HG03159 (cell line): ENCODE data around the gene PARL.
A peak's percentile ranks its signal among the peaks of the same experiment; 100 is the strongest.
"Not testable (repeated sequence)": the region's sequence is repeated elsewhere in the genome, so short reads cannot be mapped to it uniquely, and the experiment has no call there.

Source experiments
- ATAC-seq: cut with Tn5 transposase; IDR thresholded peaks from one replicate; pipeline ENCODE4 v1.9.1; 2021; ENCODE audit warnings: mild to moderate bottlenecking, moderate library complexity; ENCODE audit not compliant: unreplicated experiment

Gene PARL

DNA sequence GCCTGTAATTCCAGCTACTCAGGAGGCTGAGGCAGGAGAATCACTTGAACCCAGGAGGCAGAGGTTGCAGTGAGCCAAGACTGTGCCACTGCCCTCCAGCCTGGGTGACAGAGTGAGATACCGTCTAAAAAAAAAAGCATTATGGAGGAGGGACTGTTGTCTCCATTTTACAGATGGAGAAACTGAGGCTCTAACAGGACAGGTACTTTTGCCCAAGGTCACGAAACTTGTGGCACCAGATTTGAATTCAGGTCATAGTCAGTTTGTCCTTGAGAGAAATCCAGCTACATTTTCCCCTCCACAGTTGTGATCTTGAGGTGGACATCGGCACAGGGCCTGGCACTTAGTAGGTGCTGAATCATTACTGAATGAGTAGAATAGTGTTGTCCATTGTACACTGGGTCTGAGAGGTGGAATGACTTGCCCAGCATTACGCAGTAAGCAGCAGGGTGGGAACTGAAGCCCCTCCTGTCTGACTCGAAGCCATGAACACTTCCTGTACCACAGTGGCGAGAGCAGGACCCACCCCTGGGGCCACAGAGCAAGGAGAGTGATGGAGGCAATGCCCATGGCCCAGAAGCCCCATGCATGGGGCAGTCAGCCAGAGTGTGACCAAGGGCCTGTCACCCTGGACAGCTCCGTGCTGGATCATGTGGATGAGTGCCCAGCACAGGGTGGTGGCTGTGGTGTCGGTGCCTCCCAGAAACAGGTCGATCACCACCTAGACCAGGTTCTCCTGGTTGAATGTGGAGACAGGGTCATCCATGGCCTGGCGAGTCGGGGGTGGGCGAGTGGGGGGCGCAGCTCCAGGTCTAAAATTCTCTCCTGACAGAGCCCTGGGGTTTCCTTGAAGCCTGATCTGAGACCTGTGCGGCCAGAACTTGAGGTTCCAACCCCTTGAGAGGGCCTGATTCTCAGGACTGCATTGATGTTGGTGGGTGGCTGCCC is 20.4 kb upstream of the PARL start:
- ATAC-seq = no peak

DNA sequence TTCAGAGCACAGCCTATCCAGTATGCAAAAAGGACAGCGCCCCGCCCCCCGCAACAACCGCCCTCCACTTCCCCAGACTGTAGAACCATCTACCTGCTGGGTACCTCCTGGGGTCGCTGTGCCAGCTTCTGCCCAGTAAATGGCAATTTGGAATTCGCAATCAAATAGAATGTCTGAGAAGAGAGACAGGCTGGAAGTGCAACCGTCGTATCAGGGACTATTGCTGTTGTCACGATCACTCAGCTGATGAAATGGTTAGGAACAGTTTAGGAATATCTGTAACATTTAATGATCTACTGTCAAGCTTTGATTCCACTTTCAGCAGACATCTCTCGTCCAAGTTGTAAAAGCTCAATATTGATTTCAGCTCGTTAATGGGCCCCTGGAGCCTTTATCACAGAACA is 13.3 kb upstream of the PARL start:
- ATAC-seq = no peak

DNA sequence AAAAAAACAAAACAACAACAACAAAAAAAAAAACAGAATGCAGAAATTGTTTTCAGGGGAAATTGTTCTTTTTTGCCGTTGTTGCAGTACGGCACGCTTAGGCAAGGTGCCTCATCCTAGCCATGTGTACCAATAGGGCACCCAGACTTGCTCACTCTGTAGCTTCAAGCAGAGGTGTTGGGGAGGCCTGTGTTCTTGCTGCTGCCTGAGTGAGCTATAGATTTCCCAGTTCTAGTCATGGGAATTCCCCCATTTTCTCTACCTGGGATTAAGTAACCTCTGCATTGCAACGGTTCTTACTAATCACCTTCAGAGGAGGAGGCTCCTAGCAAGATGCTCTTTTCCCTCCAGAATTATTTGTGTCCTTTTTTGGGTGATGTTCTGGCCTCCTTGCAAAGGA is 12.9 kb upstream of the PARL start:
- ATAC-seq = no peak

DNA sequence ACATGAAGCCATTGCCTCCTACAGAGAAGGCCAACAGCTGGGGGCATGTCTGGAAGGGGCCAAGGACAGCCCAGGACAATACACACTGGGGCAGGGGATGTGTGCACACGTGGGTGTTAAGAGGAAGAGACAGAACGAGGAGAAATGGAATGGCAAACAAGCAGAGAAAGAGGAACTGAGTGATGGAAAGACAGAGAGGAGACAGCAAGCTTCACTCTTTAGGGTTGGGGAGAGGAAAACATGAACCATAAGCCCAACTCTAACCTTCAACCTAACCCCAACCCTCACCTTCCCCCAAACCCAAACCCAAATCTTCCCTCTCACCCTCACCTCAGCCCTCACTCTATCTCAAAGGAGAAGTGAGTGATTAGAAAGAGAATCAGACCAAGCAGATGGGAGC is 11.9 kb upstream of the PARL start:
- ATAC-seq = no peak

DNA sequence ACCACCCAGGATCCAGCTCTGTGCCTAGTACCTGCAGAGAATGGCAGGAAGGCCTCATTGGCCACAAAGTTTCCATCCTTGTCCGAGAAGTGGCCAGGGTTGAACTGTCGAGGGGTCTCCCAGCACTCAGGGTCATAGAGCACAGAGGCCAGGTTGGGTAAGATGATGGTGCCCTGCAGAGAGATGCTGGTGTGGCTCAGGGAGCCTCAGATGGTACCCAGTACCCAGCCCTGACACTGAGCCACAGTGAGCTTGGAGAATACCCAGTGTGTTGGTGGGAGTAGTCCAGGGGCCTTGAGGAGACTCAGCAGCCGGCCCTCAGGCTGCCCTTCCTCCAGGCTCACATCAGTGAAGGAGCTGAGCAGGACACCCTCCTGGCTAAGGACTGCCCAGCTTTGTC is 11.5 kb upstream of the PARL start:
- no peak for ATAC-seq

DNA sequence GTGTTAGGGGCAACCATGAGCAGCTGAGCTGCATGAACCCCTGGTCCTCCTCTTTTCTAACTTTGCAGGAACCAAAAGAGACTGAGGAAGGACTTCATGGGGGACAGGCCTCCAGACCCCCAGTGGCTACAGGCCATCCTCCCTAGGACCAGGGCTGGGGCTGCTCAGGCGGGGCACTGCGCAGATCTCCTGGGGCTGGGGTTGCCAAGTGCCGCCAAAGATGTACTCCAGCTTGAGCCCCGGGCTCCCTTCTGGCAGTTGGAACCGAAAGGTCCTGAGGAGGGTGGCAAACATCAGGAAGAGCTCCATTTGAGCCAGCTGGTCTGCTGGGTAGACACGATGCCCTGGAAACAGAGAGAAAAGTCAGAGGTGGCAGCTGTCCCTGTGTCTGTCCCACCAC is 11.1 kb upstream of the PARL start:
- no peak for ATAC-seq

DNA sequence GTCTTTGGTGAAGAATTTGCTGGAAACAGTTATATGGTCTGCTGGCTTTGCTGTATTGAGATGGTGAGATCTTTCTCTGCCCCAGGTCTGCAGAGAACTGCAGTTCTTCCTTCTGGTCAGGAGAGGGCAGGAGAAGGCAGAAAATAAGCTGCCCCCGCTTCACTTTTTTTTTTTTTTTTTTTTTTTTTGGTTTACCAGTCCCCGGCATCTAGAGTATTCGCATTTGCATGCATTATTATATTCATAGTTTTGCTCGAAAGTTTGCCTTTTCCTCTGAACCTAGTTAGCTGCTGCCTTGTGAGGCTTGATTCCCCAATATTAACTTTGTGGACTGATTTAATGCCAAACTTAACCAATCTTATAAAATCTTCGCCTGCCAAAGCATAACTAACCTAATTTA is 10.6 kb upstream of the PARL start:
- peak; percentile 56 for ATAC-seq

DNA sequence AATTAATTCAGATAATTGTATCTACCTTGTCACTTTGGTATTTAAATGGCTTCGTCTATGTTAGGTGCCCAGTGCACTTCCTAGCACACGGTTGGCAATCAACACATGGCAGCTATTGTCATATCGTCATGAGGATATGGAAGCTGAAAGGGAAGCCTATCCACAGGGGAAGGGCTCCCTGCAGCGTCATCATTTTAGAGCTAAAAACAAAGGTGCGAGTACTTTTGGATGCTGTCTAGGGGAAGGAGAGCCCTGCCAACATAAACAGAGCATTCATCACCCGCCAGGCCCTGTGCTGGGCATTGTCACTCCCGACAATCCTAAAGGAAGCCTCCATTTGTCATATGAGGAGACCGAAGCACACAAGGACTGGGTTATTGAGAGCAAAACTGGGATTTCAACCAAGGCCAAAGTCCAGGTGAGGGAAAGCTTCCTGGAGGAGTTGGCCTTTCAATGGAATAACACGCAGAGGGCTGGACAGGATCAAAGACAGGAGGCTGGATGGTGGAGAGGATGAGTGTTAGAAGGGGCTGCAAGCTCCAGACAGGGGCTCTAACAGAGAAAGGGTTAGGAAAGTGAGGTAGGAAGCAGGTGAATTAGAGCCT is 8.0 kb upstream of the PARL start:
- ATAC-seq = no peak

DNA sequence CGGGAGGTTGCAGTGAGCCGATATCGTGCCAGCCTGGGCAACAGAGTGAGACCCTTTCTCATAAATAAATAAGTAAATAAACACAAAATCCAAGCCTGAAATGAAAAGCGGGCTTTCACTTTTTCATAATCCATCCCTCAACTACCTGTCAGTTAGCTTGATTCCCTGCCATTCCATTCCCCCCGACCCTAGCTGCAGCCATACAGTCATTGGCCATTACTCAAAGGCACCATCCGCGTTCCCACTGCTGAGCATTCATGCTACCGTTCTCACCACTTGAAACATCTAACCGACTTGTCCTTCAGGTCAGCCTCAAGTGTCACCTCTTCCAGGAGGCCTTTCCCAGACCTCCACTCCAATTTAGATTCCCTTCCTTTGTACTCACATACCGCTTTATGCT is 1.1 kb upstream of the PARL start:
- ATAC-seq = no peak

DNA sequence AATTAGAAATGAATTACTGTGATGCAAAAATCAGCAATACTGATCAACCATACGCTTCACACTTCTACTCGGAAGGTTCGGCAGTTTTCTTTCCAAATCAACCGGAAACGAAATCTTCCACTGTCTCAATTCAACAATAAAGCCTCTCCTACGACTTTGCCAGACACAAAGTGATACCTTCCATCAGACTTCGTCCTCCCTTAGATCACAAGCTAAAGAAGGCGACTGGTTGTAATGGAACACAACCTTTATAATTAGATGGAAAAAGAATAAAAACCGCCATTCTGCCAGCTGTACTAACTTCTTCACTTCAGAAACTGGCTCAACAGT is 618 bp downstream of the PARL start:
- ATAC-seq = no peak

DNA sequence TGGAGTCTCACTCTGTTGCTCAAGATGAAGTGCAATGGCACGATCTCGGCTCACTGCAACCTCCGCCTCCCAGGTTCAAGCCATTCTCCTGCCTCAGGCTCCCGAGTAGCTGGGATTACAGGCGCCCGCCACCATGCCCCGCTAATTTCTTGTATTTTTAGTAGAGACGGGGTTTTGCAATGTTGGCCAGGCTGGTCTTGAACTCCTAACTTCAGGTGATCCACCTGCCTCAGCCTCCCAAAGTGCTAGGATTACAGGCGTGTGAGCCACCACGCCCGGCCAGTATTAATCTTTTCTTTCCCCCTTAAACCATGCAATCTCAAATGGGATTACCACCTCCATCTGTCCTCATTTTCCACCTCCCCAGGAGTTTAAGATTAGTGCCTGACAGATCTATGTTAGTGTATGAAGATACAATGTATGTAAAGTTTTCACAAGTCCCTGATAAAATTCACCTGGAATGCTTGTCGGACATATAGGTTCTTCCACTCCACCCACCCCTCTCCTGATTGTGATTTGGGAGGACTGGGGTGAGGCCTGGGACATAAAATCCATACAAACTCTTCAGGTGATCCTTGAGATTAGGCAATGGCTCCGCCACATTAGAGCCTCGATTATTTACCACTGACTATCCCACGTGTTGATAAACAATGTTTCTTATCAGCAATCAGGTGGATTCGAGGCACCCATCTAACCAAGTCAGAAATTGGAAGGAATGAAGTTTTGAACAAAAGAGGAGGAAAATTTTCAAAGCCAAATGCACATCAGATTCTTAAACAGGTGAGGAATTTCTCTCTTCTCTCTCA is 1.2 kb downstream of the PARL start:
- no peak for ATAC-seq

DNA sequence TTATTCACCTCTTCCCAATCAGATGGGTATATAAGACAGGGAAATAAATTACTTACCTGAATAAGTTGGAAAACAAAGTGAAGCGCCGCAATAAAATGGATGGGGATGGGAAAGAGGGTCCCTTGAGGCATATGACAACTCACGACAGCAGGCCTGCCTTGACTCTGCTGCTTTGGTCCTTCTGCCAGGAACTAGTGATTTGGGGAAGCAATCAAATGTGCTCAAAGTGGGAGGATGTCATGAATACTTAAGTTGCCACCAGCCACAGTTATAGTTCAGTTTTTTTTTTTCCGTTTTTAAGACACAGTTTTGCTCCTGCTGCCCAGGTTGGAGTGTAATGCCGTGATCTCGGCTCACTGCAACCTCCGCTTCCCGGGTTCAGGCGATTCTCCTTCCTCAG is 4.6 kb downstream of the PARL start:
- ATAC-seq = no peak

DNA sequence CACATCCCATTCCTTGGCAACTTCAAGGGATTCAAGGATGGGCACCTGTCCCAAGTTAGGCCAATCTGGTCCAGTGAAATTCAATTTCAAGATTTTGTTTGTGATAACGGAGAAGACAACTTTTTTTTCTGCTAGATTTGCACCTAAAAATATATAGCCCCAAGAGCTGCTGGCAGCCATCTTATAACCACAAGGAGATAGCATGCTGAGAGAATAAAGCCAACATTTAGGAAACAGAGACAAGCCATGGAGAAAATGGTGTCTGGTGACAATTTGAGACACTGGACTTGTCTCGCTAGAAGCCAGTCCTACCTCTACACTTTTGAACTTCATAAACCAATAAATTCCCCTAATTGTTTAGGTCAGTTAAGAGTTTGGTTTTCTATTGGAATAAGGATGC is 5.4 kb downstream of the PARL start:
- no peak for ATAC-seq

DNA sequence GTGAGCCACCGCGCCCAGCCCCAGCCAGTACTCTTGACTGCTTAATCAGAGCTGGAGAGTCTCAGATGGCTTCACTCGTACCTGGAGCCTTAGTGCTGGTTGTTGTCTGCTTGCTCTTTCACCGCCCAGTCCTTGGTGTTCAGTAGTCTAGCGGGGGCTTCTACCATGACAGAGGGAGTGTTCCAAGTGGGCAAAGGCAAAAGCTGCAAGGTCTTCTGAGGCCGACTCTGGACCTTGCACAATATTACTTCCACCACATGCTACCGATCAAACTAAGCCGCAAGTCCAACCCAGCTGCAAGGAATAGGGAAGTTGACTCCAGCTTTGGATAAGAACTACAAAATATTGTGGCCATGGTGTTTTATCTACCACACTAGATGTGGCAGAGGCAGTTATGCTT is 6.6 kb downstream of the PARL start:
- ATAC-seq = no peak

DNA sequence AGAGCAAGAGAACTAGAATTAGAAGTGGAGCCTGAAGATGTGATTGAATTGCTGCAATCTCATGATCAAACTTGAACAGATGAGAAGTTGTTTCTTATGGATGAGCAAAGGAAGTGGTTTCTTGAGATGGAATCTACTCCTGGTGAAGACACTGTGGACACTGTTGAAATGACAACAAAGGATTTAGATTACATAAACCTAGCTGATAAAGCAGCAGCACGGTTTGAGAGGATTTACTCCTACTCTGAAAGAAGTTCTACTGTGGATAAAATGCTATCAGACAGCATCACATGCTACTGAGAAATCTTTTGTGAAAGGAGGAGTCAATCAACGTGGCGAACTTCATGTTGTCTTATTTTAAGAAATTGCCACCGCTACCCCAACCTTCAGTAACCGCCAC is 7.5 kb downstream of the PARL start:
- not testable (repeated sequence) for ATAC-seq

DNA sequence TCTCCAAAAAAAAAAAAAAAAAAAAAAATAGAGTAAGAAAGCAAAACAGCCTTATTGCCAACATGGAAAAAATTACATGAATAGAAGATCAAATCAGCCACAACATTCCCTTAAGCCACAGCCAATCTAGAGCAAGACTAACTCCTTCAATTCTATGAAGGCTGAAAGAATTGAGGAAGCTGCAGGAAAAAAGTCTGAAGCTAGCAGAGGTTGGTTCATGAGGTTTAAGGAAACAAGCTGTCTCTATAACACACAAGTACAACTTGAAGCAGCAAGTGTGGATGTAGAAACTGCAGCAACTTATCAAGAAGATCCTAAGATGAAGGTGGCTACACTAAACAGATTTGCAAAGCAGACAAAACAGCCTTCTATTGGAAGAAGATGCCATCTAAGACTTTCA is 9.3 kb downstream of the PARL start:
- ATAC-seq = no peak

DNA sequence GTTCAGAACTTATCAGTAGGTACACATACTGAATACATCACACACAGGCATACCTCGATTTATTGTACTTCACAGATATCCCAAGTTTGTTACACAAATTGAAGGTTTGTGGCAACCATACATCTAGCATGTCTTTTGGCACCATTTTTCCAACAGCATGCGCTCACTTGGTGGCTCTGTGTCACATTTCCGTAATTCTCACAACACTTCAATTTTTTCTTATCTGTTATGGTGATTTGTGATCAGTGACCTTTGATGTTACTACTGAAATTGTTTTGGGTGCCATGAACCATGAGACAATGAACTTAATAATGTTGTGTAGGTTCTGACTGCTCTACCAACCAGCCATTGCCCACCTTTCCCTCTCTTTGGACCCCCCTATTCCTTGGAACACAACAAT is 10.8 kb downstream of the PARL start:
- no peak for ATAC-seq

DNA sequence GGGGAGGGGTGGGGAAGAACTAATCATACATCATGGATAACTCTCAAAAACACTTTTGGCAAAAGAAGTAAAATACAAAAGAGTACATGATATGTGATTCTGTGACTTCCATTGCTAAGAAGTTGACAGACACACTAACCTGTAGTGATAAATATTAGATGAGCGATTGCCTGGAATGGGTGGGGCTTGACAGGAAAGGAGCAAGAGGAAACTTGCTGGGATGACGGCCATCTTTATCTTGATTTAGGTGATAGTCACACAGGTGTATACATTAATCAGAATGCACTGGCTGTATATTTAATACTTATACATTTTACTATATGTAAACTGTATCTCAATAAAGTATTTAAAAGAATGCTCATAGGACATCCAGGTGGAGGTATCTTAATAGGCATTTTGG is 13.1 kb downstream of the PARL start:
- ATAC-seq = no peak

DNA sequence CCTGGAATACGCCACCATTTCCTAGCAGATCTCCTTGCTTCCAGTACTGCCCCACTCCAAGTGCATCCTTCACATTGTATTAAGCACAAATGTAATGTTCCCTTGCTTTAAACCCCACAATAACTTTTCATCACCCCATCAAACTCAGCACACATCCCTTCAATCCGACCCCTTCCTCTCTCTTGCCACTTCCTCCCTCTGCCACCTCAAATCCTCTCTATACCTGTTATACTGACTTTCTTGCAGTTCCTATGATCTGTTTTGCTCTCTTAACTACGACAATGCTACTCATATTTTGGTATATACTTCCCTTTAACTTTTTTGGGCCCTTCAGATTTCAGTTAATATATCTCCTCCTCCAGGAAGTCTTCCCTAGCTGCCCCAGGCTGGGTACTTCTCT is 14.1 kb downstream of the PARL start:
- ATAC-seq = no peak

DNA sequence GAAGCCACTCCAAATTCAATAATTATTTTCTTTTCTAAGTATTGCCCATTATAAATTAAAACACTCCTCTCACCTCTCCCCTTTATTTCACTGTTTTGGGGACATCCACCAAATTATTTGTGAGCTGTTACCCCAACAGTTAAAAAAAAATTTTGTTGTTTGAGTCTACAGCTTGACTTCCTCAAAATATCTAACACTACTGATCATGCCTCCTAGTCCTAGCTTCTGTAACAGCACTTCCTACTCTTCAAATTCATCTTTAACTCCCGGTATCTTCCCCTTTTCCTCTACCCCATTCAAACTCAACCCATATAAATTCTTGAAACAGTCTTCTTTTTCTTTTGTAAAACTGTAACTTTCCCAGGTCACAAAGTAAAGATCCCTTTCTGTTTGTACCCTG is 15.9 kb downstream of the PARL start:
- ATAC-seq = no peak

DNA sequence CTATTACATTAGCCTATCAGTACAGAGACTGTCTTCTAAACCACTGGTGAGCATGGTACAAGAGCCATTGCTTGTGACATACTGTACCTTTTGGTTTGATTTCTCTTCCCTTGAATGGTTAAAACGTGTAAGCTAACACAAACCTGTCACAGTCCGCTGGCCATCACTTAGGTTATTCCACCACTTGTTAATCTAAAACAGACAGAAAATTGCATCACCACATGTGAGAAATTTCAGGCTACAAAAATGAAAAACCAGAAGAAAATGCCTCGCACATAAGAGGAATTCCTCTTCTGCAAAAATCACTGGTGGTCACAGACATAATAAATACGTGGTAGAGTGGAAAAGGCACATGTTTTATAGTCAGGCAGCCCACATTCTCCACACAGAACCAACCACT is 22.1 kb downstream of the PARL start:
- ATAC-seq = no peak

DNA sequence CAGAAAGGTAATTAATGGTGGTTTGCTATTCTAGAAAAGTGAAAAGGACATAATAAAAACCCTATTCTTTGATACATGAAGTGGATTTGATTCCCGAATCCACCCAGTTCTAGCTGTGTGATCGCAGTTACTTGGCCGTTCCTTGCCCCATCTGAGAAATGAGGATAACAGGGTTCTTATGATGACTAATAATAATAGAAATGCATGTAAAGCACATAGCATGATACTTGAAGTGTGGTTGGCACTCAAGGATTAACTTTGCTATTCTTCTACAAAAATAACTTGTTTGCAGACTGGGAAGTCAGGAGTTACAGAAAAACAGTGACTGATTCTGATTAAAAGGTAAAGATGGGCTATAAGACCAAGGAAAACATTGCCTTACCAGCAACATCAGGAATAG is 26.8 kb downstream of the PARL start:
- ATAC-seq = no peak
